Type B pancreatic cell (in vitro differentiated cells): ENCODE measurements around the gene VKORC1L1. TPM values are rescaled to one million over a fixed set of nuclear protein-coding genes. Genes with fewer than 3 reads are reported as not detected.
"Not testable (repeated sequence)": the region's sequence is repeated elsewhere in the genome, so short reads cannot be mapped to it uniquely, and the experiment has no call there.

Experiments used
- DNase-seq: peaks from one replicate; pipeline ENCODE4 v3.0.0; 2021; ENCODE audit warnings: mixed read lengths; ENCODE audit not compliant: unreplicated experiment; ENCODE audit errors: extremely low spot score
- H3K27ac Mint-ChIP-seq: 2 replicates; pipeline ENCODE4 v1.8.0; 2021; ENCODE audit warnings: mild to moderate bottlenecking, mixed read lengths
- H3K27me3 Mint-ChIP-seq: 2 replicates; pipeline ENCODE4 v1.8.0; 2021; ENCODE audit warnings: mixed read lengths
- H3K36me3 Mint-ChIP-seq: 2 replicates; pipeline ENCODE4 v1.8.0; 2021; ENCODE audit warnings: mixed read lengths
- H3K4me1 Mint-ChIP-seq: one replicate; pipeline ENCODE4 v1.8.0; 2021; ENCODE audit warnings: mixed read lengths; ENCODE audit not compliant: unreplicated experiment
- H3K4me3 Mint-ChIP-seq: 2 replicates; pipeline ENCODE4 v1.8.0; 2021; ENCODE audit warnings: mild to moderate bottlenecking, mixed read lengths
- H3K9me3 Mint-ChIP-seq: 2 replicates; pipeline ENCODE4 v1.8.0; 2021; ENCODE audit warnings: mixed read lengths
- CTCF ChIP-seq: fragments of 200-600 bp; sonication (generic); conservative IDR thresholded peaks from 2 replicates; pipeline ENCODE4 v1.5.0; 2021; ENCODE audit warnings: antibody characterized with exemption, mild to moderate bottlenecking
- total RNA-seq: library from RNA; stranded (reverse); gene quantifications from 2 replicates; pipeline ENCODE4 v1.2.1, GENCODE V29; 2021; ENCODE audit warnings: low replicate concordance

Gene VKORC1L1
- total RNA-seq, 1 donor from 2014 or later: 26.4 TPM

GRCh38 chr7:65960351-65961074 is 87.6 kb downstream of the VKORC1L1 start:
- H3K36me3 Mint-ChIP-seq: peaks cover 26% of the 10 kb centered on the region
- H3K4me3 Mint-ChIP-seq: no peak overlapping the region
- no peak overlapping the region for H3K27ac Mint-ChIP-seq
- H3K27me3 Mint-ChIP-seq: no peaks in the 10 kb centered on the region
- no peak for TF ChIP-seq CTCF
- H3K4me1 Mint-ChIP-seq: no peaks in the 10 kb centered on the region
- H3K9me3 Mint-ChIP-seq: no peaks in the 10 kb centered on the region
- DNase-seq: no peak

GRCh38 chr7:65962033-65962432 is 89.2 kb downstream of the VKORC1L1 start:
- no peaks in the 10 kb centered on the region for H3K9me3 Mint-ChIP-seq
- no peaks in the 10 kb centered on the region for H3K27me3 Mint-ChIP-seq
- DNase-seq: no peak
- peaks cover 23% of the 10 kb centered on the region for H3K36me3 Mint-ChIP-seq
- no peaks in the 10 kb centered on the region for H3K4me1 Mint-ChIP-seq
- H3K27ac Mint-ChIP-seq: no peak overlapping the region
- H3K4me3 Mint-ChIP-seq: no peak overlapping the region
- no peak for TF ChIP-seq CTCF

GRCh38 chr7:65964671-65965070 is 91.8 kb downstream of the VKORC1L1 start:
- DNase-seq, H3K27ac Mint-ChIP-seq, H3K27me3 Mint-ChIP-seq, H3K9me3 Mint-ChIP-seq, H3K4me3 Mint-ChIP-seq, H3K4me1 Mint-ChIP-seq: not testable (repeated sequence)
- peaks cover 27% of the 10 kb centered on the region for H3K36me3 Mint-ChIP-seq

GRCh38 chr7:65966146-65966545 is 93.3 kb downstream of the VKORC1L1 start:
- H3K9me3 Mint-ChIP-seq: no peaks in the 10 kb centered on the region
- H3K36me3 Mint-ChIP-seq: peaks cover 28% of the 10 kb centered on the region
- no peak for DNase-seq
- TF ChIP-seq CTCF: no peak
- H3K27ac Mint-ChIP-seq: no peak overlapping the region
- no peaks in the 10 kb centered on the region for H3K27me3 Mint-ChIP-seq
- H3K4me1 Mint-ChIP-seq: no peaks in the 10 kb centered on the region
- H3K4me3 Mint-ChIP-seq: no peak overlapping the region

GRCh38 chr7:65967361-65968155 is 94.7 kb downstream of the VKORC1L1 start:
- Mint-ChIP-seq H3K9me3 (no peaks in the 10 kb centered on the region), H3K27ac (no peak overlapping the region), H3K4me3 (no peak overlapping the region), H3K27me3 (no peaks in the 10 kb centered on the region), H3K36me3 (peaks cover 33% of the 10 kb centered on the region), H3K4me1 (no peaks in the 10 kb centered on the region)
- TF ChIP-seq CTCF: no peak
- no peak for DNase-seq
